Measurements from ENCODE around the gene KCNT2. TPM values are rescaled to one million over a fixed set of nuclear protein-coding genes. Genes with fewer than 3 reads are reported as not detected.

Gene KCNT2
- polyA plus RNA-seq, 2 of the 4 experiments (the other 2 are of a cell fraction) = 0.14 to 1.7 TPM

DNA sequence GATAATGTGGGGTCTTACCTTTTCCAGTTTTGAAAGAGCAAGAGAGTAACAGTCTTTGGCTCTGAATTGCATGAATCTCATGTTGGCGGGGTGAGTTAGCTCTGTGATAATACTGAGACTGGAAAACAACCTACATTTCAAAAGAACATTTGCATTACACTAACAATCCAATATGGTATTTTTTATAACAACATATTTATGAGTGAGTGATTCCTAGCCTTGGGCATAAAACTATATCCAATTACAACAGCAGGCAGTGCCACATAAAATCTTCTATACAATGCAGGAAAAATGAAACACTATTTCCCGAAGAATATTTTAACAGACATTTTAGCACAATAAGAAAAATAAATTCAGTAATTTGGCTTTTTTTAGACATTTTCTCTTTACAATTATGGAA lies 303.0 kb downstream of the KCNT2 start:
- CTCF ChIA-PET = interaction anchor here (1.1 to 3.8 kb wide), 2 partner anchors 154 to 158 kb away, joined by 3 to 22 read pairs; no protein-coding TSS in a partner anchor
- no peak overlapping the region for H3K4me3 ChIP-seq
- no peak for FAIRE-seq
- WGBS (ENCODE audit: missing lambda C conversion rate) = 83% methylated on average over 2 of the region's 2 CpGs
- H3K27ac ChIP-seq = no peak overlapping the region
- POLR2A ChIA-PET = no interaction called here
- no peaks in the 10 kb centered on the region for H3K9me3 ChIP-seq
- TF ChIP-seq MAFK (IDR thresholded peaks at IDR 0.05; ENCODE audit: partially characterized antibody) (no peak), KDM5A (IDR thresholded peaks at IDR 0.05) (no peak), GATA3 (IDR thresholded peaks at IDR 0.05; ENCODE audit: borderline replicate concordance) (no peak), NFE2L2 (conservative IDR thresholded peaks at IDR 0.05; ENCODE audit: low read length) (no peak), NR3C1 (IDR thresholded peaks at IDR 0.05) (no peak), BHLHE40 (IDR thresholded peaks at IDR 0.05; ENCODE audit: low read depth, low read length) (no peak), FOSL2 (IDR thresholded peaks at IDR 0.05) (no peak), FOSL2 (CRISPR knock-in tag; IDR thresholded peaks at IDR 0.05) (no peak), FOSB (CRISPR knock-in tag; IDR thresholded peaks at IDR 0.05) (no peak), SREBF2 (IDR thresholded peaks at IDR 0.05) (no peak), CEBPB (IDR thresholded peaks at IDR 0.05) (no peak), EHF (CRISPR knock-in tag; IDR thresholded peaks at IDR 0.05) (no peak), ZFP36 (IDR thresholded peaks at IDR 0.05; ENCODE audit: borderline replicate concordance, partially characterized antibody) (no peak)
- TF ChIP-seq, protein P1, sequence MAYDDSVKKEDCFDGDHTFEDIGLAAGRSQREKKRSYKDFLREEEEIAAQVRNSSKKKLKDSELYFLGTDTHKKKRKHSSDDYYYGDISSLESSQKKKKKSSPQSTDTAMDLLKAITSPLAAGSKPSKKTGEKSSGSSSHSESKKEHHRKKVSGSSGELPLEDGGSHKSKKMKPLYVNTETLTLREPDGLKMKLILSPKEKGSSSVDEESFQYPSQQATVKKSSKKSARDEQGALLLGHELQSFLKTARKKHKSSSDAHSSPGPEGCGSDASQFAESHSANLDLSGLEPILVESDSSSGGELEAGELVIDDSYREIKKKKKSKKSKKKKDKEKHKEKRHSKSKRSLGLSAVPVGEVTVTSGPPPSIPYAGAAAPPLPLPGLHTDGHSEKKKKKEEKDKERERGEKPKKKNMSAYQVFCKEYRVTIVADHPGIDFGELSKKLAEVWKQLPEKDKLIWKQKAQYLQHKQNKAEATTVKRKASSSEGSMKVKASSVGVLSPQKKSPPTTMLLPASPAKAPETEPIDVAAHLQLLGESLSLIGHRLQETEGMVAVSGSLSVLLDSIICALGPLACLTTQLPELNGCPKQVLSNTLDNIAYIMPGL (CRISPR knock-in tag; IDR thresholded peaks at IDR 0.05; ENCODE audit: borderline replicate concordance) = no peak
- no peak for ATAC-seq
- no peaks in the 10 kb centered on the region for H3K4me1 ChIP-seq
- H3K4me2 ChIP-seq = no peak overlapping the region
- no peak for DNase-seq (ENCODE audit: low read depth in 1 of 2, low spot score in 1 of 2)

DNA sequence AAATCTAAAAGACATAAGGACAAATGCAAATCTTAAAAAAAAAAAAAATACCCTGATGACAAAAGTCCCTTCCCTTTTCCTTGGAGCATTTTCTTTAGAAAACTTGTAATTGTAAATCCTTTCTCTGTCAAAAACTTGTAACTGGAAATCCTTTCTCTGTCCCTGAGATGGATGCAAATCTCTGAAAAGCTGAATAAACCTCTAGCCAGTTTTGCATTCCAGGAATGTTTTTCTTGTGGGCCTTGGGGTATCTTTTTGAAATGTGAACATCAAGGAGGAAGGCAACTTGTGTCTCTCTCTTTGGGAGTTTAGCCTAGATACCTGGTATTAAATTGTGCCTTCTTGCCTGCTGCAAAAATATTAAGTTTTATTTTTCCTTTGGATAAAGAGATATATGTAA lies 305.3 kb downstream of the KCNT2 start:
- no peak overlapping the region for H3K4me3 ChIP-seq
- ATAC-seq = no peak
- no peak overlapping the region for H3K27ac ChIP-seq
- H3K4me2 ChIP-seq = no peak overlapping the region
- ChIA-PET CTCF (interaction anchor here (0.6 to 3.8 kb wide), 2 partner anchors 14 to 155 kb away, joined by 3 to 22 read pairs; no protein-coding TSS in a partner anchor), POLR2A (no interaction called here)
- FAIRE-seq = no peak
- DNase-seq (ENCODE audit: low read depth in 1 of 2, low spot score in 1 of 2) = no peak
- no peaks in the 10 kb centered on the region for H3K9me3 ChIP-seq
- TF ChIP-seq ZFP36 (IDR thresholded peaks at IDR 0.05; ENCODE audit: borderline replicate concordance, partially characterized antibody) (no peak), RCOR1 (IDR thresholded peaks at IDR 0.05; ENCODE audit: low read depth, low read length) (no peak), FOXS1 (CRISPR knock-in tag; IDR thresholded peaks at IDR 0.05) (no peak), RARB (CRISPR knock-in tag; IDR thresholded peaks at IDR 0.05) (no peak), CEBPB (IDR thresholded peaks at IDR 0.05) (no peak), EP300 (IDR thresholded peaks at IDR 0.05) (no peak), EHF (CRISPR knock-in tag; IDR thresholded peaks at IDR 0.05) (no peak), RAD21 (conservative IDR thresholded peaks at IDR 0.05 in 1 of 2, IDR thresholded peaks at IDR 0.05 in 1 of 2) (no peak), HOXB5 (CRISPR knock-in tag; IDR thresholded peaks at IDR 0.05) (no peak), BHLHE40 (IDR thresholded peaks at IDR 0.05; ENCODE audit: low read depth, low read length) (no peak), MAZ (IDR thresholded peaks at IDR 0.05; ENCODE audit: borderline replicate concordance, low read depth, low read length) (no peak), FOSB (CRISPR knock-in tag; IDR thresholded peaks at IDR 0.05) (no peak), RFX5 (IDR thresholded peaks at IDR 0.05) (no peak), EHMT2 (IDR thresholded peaks at IDR 0.05; ENCODE audit: low read depth) (no peak)
- TF ChIP-seq, protein P2, sequence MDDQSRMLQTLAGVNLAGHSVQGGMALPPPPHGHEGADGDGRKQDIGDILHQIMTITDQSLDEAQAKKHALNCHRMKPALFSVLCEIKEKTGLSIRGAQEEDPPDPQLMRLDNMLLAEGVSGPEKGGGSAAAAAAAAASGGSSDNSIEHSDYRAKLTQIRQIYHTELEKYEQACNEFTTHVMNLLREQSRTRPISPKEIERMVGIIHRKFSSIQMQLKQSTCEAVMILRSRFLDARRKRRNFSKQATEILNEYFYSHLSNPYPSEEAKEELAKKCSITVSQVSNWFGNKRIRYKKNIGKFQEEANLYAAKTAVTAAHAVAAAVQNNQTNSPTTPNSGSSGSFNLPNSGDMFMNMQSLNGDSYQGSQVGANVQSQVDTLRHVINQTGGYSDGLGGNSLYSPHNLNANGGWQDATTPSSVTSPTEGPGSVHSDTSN (IDR thresholded peaks at IDR 0.05) = no peak
- TF ChIP-seq, protein P3, sequence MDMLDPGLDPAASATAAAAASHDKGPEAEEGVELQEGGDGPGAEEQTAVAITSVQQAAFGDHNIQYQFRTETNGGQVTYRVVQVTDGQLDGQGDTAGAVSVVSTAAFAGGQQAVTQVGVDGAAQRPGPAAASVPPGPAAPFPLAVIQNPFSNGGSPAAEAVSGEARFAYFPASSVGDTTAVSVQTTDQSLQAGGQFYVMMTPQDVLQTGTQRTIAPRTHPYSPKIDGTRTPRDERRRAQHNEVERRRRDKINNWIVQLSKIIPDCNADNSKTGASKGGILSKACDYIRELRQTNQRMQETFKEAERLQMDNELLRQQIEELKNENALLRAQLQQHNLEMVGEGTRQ (IDR thresholded peaks at IDR 0.05) = no peak
- TF ChIP-seq, protein P4, sequence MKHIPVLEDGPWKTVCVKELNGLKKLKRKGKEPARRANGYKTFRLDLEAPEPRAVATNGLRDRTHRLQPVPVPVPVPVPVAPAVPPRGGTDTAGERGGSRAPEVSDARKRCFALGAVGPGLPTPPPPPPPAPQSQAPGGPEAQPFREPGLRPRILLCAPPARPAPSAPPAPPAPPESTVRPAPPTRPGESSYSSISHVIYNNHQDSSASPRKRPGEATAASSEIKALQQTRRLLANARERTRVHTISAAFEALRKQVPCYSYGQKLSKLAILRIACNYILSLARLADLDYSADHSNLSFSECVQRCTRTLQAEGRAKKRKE (CRISPR knock-in tag; IDR thresholded peaks at IDR 0.05; ENCODE audit: low read depth) = no peak
- no peaks in the 10 kb centered on the region for H3K4me1 ChIP-seq

Measured in A549 (cell line).